ENCODE data around the gene SEC16A.
"Not testable (repeated sequence)": the region's sequence is repeated elsewhere in the genome, so short reads cannot be mapped to it uniquely, and the experiment has no call there.

The SEC16A gene

DNA sequence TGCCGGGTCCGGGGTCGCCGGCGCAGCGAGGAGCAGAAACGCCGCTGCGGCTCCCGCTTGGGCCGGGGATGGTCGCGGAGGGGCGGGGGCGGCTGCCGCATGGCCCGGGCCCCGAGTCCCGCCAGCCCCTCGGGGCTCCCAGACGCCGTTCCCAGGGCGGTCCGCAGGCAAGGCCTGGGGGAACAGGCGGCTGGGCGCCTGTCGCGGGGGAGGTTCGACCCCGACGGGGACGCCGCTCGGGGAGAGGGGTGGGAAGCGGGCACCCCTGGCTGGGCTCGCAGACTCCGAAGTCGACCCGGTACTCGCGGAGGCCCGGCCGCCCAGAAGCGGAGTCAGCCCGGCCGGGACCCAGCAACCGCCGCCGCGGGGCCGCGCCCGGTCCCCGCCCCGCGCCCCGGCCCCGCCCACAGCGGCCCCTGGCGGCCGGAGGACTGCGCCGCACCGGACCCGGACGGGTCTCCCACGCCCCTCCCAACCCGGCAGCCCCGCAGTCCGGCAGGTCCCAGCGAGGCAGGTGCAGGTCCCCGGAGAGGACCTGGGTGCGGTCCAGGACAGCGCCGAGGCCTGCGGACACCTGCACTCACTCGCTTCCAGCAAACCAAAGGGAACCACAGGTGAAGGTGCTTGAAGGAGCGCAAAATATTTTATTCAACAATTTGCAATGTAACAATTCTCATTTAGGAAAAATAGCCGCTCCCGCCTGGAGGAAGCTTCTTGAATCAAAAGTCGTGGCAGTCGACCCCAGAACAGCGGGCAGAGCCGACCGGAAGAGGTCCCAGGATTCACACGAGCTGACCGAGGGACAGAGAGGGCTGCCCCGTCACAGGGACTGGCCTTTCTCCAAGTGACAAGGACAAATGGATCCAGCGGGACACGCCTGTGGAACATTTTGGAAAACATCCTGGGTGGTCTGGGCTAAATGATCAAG, 43.1 kb downstream of the SEC16A start, which contains the start of gene INPP5E:
Gene INPP5E (minus strand): TSS at position 365 of the 928 bp plus-strand sequence. CDS start 426 bp downstream, outside the sequence.
- peak in 1 of 2 experiments; percentile 15 for DNase-seq

DNA sequence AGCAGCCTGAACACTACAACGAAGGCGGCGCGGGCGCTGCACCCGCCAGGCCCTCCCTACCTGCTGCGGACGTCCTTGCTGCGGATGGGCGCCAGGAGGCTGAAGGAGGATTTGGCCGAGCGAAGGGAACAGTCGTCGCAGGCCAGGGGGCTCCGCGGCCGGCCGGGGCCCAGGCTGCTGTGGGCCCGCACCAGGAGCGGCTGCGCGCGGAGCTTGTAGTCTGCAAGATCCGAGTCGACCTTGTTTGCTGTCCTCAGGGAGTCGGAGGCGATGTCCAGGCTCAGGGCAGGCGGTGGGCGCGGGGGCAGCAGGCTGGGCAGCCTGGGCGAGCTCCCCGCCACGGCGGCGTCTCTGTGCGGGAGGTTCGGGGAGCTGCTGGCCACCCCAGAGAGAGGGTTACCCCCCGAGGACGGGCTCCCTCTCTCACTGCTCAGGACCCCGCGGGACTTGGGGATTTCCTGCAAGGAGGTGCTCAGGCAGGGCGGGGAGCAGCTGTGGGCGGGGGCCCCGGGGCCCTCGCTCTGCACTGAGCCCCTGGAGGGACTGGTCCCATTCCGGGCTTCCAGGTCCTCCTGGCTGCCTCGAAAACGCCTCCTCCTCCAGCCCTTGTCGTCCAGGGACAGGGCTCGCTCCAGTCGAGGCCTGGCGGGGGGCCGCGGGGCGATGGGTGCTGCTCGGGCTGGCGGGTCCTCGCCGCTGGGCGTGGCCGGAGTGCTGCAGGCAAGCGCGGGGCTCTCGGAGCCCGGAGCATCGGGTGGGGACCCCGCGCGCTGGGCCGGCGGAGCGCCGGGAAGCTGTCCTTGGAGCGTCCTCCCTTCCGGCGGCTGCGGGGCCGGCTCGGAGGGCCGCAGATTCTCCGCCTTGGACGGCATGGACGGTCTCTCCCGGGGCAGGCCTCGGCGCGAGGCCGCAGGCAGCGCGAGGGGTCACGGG, 44.0 kb downstream of the SEC16A start:
- no peak for DNase-seq

DNA sequence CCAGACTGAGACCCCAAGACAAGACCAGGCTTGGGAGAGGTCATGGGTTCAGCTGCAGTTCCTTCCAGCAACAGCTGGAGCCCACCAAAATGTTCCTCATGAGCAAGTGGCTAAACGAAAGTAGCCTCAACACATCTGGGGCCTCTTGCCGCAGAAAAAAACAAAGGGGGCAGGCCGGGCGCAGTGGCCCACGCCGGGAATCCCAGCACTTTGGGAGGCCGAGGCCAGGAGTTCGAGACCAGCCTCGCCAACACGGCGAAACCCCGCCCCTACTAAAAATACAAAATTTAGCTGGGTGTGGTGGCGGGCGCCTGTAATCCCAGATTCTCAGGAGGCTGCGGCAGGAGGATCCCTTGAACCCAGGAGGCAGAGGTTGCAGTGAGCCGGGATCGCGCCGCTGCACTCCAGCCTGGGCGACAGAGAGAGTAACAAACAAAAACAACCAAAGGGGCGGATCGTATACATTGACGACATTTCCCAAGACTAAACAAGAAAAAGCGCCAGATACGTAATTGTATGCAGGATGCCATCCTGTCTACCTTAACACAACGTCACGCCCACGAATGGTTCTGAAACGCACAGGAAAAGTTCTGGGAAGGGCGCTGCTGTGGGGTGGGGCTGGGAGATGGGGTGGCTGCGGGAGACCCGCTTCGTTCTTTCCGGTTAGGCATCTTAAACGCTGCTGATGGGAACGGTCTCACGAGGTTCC, 44.8 kb downstream of the SEC16A start:
- no peak for DNase-seq

DNA sequence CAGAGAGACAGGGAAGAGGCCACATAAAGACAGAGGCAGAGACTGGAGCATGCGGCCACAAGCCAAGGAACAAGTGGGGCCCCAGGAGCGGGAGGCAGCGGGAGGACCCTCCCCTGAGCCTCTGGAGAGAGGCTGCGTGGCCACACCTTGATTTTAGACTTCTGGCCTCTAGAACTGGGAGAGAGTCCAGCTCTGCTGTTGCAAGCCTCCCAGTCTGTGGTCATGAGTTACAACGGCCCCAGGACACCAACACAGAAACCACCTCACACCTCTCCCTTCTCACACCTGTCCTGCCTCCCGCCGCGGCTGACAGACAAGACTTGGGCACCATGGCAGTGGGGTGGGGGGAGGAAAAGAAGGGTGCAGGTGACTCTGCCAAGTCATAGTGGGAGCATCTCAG, 45.4 kb downstream of the SEC16A start:
- no peak for DNase-seq

DNA sequence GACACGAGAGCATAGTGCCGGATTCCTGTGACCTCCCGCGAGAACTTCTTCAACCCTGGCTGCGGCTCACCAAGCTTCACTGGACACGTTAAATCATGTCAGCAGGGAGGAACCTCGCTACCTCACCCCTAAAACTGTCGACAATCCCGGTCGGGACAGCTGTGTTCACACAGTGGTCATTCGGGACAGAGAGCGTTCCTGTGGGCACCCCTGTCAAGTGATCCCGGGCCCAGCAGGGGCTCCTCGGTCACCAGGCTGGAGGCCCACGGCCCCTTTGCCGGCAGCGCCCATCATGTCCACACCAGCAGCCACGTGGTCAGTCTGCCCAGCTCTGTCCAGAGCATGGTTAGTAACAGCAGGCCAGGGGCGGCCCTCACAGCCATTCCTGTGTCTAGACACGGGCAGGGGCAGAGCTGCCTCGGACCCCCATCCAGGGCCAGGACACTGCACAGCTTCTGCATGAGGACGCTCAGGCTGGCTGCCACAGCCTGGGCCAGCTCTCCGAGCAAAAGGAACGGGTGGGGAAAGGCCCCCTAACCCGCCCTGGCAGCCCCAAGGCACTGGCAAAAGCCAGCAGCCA, 46.7 kb downstream of the SEC16A start:
- no peak for DNase-seq

DNA sequence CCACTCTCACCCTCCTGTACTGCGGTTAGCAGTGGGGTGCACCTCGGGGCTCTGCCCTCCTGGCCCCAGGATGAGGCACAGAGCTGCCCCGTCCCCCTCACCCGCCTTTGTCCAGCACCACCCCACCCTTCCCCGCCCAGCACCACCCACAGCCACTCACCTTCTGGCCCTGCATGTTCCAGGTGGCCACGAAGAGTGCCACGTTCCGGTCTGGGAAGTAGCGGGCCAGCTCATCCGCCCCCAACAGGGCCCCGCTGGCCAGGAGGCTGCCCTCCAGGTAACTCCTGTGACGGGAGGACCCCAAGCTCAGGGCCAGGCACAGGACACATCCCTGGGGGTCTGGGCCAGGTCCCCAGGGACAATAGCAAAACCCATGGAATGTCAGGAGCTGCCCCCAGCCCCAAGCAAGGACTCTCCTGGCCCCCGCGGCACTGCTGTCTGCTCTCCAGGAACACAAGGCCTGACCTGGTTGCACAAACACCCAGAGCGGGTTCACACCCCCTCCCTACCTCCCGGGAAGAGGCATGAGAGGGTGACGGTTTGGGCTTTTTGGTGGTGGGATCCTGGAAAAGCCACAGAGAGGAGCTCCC, 48.2 kb downstream of the SEC16A start:
- no peak for DNase-seq

DNA sequence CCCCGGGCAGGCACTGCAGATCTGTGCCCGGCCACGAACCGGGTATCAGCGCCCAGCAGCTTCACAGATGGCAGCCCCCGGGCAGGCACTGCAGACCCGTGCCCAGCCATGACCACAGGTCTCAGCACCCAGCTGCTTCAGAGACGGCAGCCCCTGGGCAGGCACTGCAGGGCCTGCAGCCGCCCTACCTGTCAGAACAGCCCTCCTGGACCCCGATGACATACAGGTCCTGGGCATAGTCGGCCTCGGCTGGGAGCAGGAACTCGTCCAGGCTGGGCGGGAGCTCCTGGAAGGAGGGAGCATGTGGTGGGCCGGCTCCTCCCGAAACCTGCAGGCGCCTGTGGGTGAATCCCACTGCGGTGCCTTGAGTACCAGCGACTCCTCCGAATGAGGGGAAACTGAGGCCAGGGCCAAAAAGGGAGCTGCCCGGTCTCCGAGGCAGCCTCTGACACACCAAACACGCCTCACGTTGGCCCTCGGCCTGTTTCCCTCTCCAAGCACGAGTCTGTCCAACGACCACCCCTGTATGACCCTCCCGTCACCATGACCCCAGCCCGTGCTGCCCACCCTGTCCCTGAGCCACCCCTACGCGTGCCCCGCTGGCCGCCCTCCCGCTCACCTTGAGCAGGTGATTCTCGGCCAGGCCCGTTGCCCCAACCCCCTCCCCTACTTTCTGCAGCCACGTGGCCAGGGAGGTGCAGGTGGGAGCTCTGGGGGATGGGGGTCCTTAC, 48.8 kb downstream of the SEC16A start:
- DNase-seq, result no peak

DNA sequence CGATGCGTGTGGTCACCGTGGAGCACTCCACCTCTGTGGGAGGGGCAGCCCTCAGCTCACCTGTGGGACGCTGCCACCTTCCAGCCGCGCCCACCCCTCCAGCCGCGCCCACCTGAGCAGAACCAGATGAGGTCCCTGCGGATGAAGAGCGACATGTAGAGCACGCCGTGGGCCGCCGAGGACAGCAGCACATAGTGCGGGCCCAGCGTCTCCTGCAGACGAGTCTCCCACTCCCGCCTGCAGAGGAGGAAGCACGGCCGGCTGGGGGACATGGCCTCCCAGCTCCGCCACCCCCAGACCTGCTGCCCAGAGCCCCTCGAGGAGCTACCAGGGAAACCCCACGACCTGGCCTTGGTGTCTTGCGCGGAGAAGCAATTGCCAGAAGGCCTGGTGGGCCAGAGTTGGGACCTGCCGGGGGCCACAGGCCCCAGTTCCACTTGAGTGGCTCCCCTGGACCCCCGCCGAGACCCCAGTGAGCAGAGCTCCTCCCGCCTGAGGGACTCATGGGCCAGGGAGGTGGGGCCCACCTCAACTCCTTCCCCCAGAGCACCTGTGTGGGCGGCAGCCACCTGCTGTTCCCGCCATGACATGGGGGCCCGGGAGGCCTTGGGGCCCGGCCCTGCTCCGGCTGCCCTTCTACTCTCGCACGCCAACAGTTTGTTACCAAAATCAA, 49.7 kb downstream of the SEC16A start:
- DNase-seq, result no peak

DNA sequence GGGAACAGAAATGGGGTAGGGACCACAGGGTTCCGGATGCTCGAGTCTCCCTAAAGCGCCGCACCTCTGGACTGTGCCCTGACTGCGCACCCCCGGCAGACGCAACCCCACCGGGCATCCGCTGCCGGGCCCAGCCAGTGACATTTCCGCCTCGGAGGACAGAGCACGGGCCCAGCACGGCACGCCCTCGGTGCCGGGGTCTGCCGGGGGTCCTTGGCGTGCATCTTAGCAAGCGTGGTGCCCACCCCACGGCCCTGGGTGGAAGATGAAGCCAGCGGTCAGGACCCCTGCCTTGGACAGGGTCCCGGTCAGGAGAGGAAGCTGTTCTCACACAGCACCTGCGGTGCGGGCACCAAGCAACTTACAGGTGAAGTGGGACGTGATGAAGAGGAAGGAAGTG, 50.2 kb downstream of the SEC16A start:
- DNase-seq, result no peak

DNA sequence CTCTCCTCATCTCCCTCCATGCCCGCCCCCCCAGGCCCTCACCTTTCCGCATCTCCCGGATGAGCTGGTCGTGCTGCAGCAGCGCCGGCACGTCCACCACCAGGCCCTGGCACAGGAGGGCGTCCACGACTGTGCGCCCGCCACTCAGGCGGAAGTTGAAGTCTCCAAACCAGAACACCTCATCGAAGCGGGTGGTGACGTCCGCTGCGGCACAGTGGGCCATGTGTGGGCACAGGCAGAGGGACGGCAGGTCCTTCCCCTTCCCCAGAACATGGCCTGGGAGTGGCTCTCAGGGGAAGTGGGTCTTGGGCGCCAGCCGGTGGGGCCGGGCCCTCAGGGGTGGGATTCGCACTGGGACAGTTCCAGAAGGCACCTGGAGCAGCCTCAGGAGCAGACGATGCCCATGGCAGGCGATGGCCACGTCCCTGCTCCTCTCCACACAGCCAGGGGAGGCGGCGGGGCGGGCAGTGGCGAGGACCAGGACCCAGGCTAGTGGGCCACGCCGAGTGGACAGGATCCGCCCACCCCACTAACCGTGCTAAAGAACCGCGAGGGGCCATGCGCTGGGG, 51.0 kb downstream of the SEC16A start:
- no peak for DNase-seq

DNA sequence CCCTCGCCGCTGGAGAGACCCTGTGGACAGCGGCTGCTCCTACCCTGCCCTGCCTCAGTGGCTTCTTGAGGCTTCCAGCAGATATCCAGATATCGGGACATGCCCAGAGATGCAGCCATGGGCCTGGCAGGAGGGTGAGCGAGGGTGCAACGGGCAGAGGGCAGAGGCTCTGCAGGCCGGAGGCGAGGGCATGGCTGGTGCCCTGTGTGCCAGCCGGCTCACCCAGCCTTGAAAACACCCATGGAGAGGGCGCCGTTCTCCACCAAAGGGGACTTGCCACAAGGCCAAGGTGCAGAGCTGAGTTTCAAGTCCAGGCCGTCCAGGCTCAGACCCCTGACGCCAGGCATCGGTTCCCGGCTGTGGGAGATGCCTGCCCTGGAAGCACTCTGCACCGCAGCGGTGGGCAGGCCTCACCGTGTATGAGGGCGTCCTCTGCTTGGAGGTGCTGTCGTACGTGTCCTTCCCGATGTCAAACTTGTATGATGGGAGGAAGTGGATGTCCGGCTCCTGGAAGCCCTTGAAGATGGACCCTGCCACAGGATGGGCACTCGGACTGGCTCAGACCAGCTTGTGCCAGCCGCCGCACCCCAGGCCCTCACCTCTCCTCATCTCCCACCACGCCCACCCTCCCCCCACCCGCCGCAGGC, 52.1 kb downstream of the SEC16A start:
- DNase-seq, result no peak

DNA sequence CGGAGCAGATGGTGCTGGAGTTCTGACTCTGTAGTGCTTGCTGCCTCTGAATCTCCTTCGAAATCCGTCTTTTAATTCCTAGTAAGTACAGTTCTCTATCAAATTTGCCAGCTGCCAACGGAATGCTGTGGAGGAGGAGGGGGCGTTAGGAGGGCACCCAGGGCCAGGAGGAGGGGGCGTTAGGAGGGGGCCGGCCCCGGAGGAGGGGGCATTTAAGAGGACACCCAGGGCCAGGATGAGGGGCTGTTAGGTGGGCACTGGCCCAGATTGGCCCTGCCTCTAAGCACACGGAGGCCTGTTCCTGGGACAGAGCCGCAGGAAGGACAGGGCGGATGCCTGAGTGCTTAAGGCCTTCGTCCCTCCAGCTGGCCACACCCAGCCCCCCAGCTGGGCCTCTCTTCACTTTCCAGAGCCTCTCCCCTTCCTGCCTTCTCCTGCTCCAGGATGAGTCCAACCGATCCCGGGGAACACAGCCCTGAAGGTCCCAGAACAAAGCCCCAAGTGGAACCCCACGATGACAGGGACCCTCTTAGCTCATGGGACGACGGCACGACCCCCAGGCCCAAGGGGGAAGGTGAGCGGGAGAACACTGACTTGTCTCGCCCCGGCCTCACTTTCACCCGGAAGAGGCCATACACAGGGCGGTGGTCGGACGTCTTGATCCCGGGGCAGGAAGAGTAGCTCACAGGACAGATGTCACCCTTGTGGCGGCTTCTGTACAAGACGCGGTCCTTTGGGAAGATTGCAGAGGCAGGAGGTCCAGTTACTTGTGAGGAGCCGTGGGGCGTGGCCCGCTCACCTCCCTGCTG, 53.0 kb downstream of the SEC16A start:
- no peak for DNase-seq

DNA sequence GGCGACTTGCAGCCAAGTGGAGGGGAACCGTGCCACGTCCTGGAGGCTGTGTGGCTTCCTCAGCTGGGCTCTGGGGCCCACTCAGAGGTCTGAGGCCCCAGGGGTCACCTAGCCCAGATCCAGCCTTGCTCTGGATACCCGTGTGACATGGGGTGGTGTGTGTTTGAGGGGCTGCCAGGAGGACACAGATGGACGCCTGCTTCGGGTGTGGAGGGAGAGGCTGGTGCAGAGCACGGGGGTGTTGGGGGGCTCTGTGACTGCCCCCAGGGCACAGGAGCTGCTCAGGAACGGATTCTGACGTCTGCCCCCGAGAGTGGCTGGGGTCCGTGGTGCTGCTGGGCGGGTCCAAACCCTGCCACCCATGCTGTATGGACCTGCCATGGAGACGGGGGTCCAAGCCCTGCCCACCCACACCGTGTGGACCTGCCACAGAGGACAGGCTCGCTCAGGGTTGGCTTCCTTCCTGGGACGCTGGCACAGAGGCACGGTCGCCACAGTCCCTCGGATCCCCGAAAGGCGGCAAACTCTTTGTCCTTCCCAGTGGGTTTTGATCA, 53.7 kb downstream of the SEC16A start:
- DNase-seq, result no peak

DNA sequence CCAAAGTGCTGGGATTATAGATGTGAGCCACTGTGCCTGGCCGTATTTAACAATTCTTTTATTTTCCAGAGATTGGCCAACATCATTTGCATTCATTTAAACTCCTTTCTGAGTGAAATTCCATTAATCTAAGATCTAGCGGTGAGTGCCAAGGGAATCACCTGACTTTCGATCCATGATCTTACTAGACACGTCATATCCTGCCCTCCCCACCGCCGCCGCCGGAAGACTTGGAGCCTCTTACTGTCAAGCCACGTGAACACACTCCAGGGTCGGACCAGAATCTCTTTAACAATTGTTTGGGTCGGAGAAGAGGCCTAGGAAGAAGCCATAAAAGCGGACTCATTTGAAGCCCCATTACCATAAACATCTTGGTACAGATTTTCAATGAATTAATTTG, 56.1 kb downstream of the SEC16A start:
- no peak for DNase-seq

DNA sequence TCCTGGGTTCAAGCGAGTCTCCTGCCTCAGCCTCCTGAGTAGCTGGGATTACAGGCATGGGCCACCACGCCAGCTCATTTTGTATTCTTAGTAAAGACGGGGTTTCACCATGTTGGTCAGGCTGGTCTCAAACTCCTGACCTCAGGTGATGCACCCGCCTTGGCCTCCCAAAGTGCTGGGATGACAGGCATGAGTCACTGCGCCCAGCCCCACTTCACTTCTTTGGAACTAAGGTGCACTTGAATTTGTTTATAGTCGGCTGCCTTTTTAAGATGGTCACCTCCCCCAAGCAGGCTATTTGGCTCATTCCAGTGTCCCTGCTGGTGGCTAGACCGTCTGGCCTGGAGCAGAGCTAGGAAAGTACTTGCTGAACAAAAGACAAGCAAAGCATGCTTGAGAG, 57.5 kb downstream of the SEC16A start:
- DNase-seq, result not testable (repeated sequence)

DNA sequence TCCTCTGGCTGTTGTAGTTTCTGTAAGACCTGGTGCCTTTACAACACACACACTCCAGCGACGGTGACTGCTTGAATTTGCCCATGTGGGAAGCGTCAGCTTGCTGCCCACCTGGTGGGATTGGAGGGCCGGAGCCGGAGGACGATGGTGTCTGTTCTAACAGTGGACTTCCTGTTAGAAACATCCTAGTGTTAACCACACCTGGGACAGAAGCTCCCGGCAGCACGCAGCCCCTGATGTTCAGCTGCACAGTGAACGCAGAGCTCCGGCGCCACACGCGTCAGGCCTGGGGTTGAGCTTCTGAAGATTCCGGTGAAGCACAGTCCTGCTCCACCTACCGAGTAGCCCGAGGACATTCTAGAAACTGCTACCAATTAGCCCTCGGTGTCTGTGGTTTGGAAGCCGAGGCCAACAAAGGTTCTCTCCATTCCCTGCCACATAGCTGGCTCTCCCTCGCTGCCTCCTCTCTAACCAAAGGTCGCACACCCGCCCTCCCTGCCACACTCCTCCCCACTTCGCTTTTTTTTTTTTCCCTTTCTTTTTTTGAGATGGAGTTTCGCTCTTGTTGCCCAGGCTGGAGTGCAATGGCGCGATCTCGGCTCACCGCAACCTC, 58.0 kb downstream of the SEC16A start:
- DNase-seq, result no peak

DNA sequence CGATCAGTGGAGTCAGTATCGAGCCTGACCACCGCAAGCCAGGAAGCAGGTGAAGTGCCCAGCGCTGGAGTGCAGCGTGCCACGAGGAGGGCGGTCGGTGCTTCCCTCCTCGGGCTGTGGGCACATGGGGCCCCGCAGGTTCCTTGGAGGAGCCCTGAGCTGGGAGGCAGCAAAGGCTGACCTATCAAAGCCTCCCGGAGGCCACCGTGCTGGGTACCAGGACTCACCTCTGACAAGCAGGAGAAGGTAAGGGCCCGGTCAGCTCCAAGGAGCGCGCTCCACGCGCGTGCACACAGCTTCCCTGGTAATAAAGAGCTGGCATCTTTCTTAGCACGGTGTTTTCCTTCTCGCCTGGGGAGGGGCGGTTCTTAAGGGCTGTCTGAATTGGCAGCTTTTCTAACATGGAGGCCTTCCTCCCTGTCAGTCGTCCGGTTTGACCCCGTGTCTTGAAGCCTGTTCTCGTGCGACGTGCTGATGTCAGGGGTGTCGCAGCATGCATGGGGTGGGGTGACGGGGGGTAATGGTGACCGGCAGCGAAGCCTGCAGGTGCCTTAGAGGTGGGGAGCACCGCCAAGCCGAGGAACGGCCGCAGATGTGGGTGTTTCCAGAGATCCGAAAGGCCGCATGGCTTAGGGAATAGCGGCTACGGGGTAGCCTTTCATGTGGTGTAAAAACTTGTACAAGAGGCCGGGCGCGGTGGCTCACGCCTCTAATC, 59.3 kb downstream of the SEC16A start:
- no peak for DNase-seq

DNA sequence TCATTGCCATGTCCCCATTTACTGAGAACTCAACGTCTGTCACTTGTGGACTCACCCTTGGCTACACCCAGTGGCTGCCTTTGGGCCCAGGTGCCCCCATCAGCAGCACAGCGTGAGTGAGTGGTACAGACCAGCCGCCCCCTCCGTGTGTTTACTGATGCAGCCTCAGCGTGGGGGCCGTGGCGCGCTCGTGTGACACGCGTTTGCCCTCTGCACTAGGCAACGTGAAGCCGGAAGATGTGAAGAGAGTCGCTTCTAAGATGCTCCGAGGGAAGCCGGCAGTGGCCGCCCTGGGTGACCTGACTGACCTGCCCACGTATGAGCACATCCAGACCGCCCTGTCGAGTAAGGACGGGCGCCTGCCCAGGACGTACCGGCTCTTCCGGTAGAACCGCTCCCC, 60.0 kb downstream of the SEC16A start:
- no peak for DNase-seq

Data from NCI-H187 (cell line).